Spleen (tissue), 13 donors: Measurements from ENCODE around the gene IMPDH1. TPM values are rescaled to one million over a fixed set of nuclear protein-coding genes. Genes with fewer than 3 reads are reported as not detected.
"Not testable (repeated sequence)": the region's sequence is repeated elsewhere in the genome, so short reads cannot be mapped to it uniquely, and the experiment has no call there.

Experiments
- DNase-seq: peaks from one replicate; pipeline ENCODE4 v3.0.0-alpha.2; 2020
- H3K27ac ChIP-seq, 8 donors: fragments of 200-600 bp; sonication (generic) in 7 of 8; 1 replicate in 4 of 8; 2 replicates in 4 of 8; pipeline versions ENCODE4 v1.5.0 to v1.8.0; 2016 to 2021; ENCODE audit warnings: inconsistent platforms in 4 of 8, mild to moderate bottlenecking in 4 of 8, moderate library complexity in 1 of 8
- H3K27me3 ChIP-seq, 7 donors: fragments of 200-600 bp; sonication (generic) in 6 of 7; replicated peaks in 1 of 7; 1 replicate in 4 of 7; 2 replicates in 3 of 7; pipeline versions ENCODE4 v1.5.0 to v1.8.0; 2016 to 2021; ENCODE audit warnings: inconsistent platforms in 3 of 7, mild to moderate bottlenecking in 1 of 7
- H3K36me3 ChIP-seq, 6 donors: fragments of 200-600 bp; sonication (generic) in 5 of 6; 1 replicate in 4 of 6; 2 replicates in 2 of 6; pipeline versions ENCODE4 v1.5.0 to v1.8.0; 2016 to 2021; ENCODE audit warnings: inconsistent platforms in 2 of 6
- H3K4me1 ChIP-seq, 6 donors: fragments of 200-600 bp; sonication (generic) in 5 of 6; 1 replicate in 3 of 6; 2 replicates in 3 of 6; pipeline versions ENCODE4 v1.5.0 to v1.8.0; 2016 to 2021; ENCODE audit warnings: inconsistent platforms in 3 of 6
- H3K4me3 ChIP-seq, 8 donors: fragments of 200-600 bp; sonication (generic) in 7 of 8; 1 replicate in 4 of 8; 2 replicates in 4 of 8; pipeline versions ENCODE4 v1.5.0 to v1.8.0; 2016 to 2021; ENCODE audit warnings: inconsistent platforms in 4 of 8, mild to moderate bottlenecking in 4 of 8, moderate library complexity in 2 of 8
- H3K9me3 ChIP-seq, 8 donors: fragments of 200-600 bp; sonication (generic) in 7 of 8; 1 replicate in 4 of 8; 2 replicates in 4 of 8; pipeline versions ENCODE4 v1.5.0 to v1.8.0; 2016 to 2021; ENCODE audit warnings: inconsistent platforms in 4 of 8
- POLR2A ChIP-seq, 3 donors: fragments of 450-650 bp; IDR thresholded peaks; one replicate each; pipeline ENCODE4 v1.5.1; 2017; ENCODE audit warnings: antibody characterized with exemption in 3 of 3, mild to moderate bottlenecking in 1 of 3
- POLR2AphosphoS5 ChIP-seq, 3 donors: sonication (generic); formaldehyde crosslinking; IDR thresholded peaks; one replicate each; pipeline ENCODE4 v1.5.1; 2017; ENCODE audit warnings: antibody characterized with exemption in 3 of 3
- WGBS, 5 donors: extraction: QIAGEN DNeasy Blood & Tissue Kit in 3 of 5; methylation state at CpG; one replicate each; pipeline versions ENCODE4 v1.1.5 to v1.1.7; 2013 to 2018; 5-methylcytosine and 5-hydroxymethylcytosine counted together
- intact Hi-C: fragments of 100-400 bp; cut with DNase I; formaldehyde crosslinking; loops from one replicate; pipeline ENCODE4 v1.15.0; 2023; ENCODE audit warnings: low total_unique reads
- long read RNA-seq, 2 donors: transcript quantifications; one replicate each; lab custom pipeline, GENCODE V29; 2026
- polyA plus RNA-seq, 3 donors: library from polyadenylated mRNA; stranded (reverse); fragments of 200-250 nt; gene quantifications; one replicate each; pipeline ENCODE4 v1.2.1, GENCODE V29; 2013
- total RNA-seq, 7 donors: library from RNA; depleted of rRNA in 3 of 7; stranded (reverse); fragments of >200 nt in 3 of 7; fragmentation: NEBNext Ultra II Directional in 4 of 7; extraction: Animal tissue kit (Norgen Biotek cat#: 25700) in 4 of 7; gene quantifications; one replicate each; pipeline versions ENCODE4 v1.1.0 to v1.2.1, GENCODE V29; 2016 to 2021
- TF ChIP-seq, protein P1 (sequence below), 11 experiments: fragments of 200-600 bp in 7 of 11; fragments of 450-650 bp in 4 of 11; sonication (generic) in 4 of 11; IDR thresholded peaks in 8 of 11; conservative IDR thresholded peaks in 3 of 11; 1 replicate in 7 of 11; 2 replicates in 4 of 11; pipeline versions ENCODE4 v1.4.0 to v1.8.0; 2016 to 2021; ENCODE audit warnings: antibody characterized with exemption in 11 of 11, inconsistent platforms in 4 of 11, mild to moderate bottlenecking in 1 of 11
- donor health status: healthy with polysubstance abuse.
- donor health status: DM: no; HTN: no; CAD: no; lungs with moderate emphysema.
- donor health status: DM: no; HTN: no; CAD: no.
- donor health status: Bipolar disorder and iron deficiency.
- donor health status: healthy.
- donor health status: DM: no; HTN: no; CAD: no.
- donor health status: DM: yes; HTN: yes; CAD: no.

Gene IMPDH1
- 100 to 1,000 TPM in 3 of 7 donors, 10 to 100 TPM in 4; 75.8 to 120 (median 89.0) TPM for total RNA-seq
- 10 to 100 TPM; 29.9 to 52.1 (median 35.9) TPM for polyA plus RNA-seq
- long read RNA-seq, donor 1, partial matches to known transcripts: 0 of 3 reads
- long read RNA-seq, donor 1, other reads (novel, unspliced or antisense): 0 of 3 reads
- long read RNA-seq, donor 2, partial matches to known transcripts: 0 of 1 reads
- long read RNA-seq, donor 2, other reads (novel, unspliced or antisense): 0 of 1 reads

GRCh38 chr7:128409596-128410450 lies at the start of gene IMPDH1:
Gene IMPDH1 (minus strand): TSS chr7:128409982. CDS start chr7:128409901, 81 bp downstream.
- H3K27me3 ChIP-seq: peaks cover 0 to 5% (median 0%) of the 10 kb centered on the region in 7 donors
- intact Hi-C loops: no loop called here
- WGBS, 5 donors: 0 to 1% (median 0%) methylated on average over 32 to 87 of the region's 87 CpGs
- peak; percentile 99 for DNase-seq
- TF ChIP-seq, protein P1, sequence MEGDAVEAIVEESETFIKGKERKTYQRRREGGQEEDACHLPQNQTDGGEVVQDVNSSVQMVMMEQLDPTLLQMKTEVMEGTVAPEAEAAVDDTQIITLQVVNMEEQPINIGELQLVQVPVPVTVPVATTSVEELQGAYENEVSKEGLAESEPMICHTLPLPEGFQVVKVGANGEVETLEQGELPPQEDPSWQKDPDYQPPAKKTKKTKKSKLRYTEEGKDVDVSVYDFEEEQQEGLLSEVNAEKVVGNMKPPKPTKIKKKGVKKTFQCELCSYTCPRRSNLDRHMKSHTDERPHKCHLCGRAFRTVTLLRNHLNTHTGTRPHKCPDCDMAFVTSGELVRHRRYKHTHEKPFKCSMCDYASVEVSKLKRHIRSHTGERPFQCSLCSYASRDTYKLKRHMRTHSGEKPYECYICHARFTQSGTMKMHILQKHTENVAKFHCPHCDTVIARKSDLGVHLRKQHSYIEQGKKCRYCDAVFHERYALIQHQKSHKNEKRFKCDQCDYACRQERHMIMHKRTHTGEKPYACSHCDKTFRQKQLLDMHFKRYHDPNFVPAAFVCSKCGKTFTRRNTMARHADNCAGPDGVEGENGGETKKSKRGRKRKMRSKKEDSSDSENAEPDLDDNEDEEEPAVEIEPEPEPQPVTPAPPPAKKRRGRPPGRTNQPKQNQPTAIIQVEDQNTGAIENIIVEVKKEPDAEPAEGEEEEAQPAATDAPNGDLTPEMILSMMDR (IDR thresholded peaks at IDR 0.05 in 8 of 11, conservative IDR thresholded peaks at IDR 0.05 in 3 of 11): peak in 2 of 11 experiments; percentile 16 to 45
- TF ChIP-seq POLR2AphosphoS5 (IDR thresholded peaks at IDR 0.05) (peak; percentile 84 to 89 (median 85)), POLR2A (IDR thresholded peaks at IDR 0.05) (peak in 2 of 3 donors; percentile 51 to 59)
- H3K4me1 ChIP-seq: peaks cover 23 to 59% (median 48%) of the 10 kb centered on the region in 6 donors
- peak within 1 kb of the TSS; percentile 76 to 96 (median 92) for H3K27ac ChIP-seq
- H3K36me3 ChIP-seq: no peaks in the 10 kb centered on the region
- peak within 1 kb of the TSS; percentile 62 to 93 (median 79) for H3K4me3 ChIP-seq
- no peaks in the 10 kb centered on the region for H3K9me3 ChIP-seq

DNA sequence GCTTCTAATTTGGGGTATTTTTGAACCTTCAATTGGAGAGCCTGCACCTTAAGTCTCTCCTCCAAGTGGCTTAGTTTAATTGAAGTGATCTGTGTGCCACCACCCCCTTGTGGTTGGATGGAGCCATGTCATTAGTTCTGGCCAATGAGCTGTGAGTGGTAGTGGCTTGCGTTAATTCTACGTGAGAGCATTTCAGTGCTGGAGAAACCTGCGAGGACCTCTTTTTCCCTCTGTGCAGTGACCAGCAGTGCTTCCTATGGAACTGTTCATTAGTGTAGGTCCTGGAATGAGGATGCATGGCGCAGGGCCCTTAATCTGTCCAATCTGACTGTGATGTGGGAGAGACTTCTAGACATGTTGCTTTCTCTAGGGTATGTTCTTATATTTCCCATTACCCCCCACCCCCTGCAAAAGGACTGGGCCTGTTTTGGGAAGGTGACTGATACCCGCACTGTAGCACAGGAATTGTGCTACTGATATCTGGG lies 49.7 kb upstream of the IMPDH1 start:
- no peaks in the 10 kb centered on the region for H3K9me3 ChIP-seq
- peaks cover 7 to 57% (median 39%) of the 10 kb centered on the region in 6 donors for H3K4me1 ChIP-seq
- 36 to 41% (median 39%) methylated on average over 5 of the region's 5 CpGs for WGBS, 5 donors
- H3K27me3 ChIP-seq: no peaks in the 10 kb centered on the region
- peaks cover 0 to 15% (median 0%) of the 10 kb centered on the region in 6 donors for H3K36me3 ChIP-seq
- TF ChIP-seq, protein P1 (IDR thresholded peaks at IDR 0.05 in 8 of 11, conservative IDR thresholded peaks at IDR 0.05 in 3 of 11): peak; percentile 64 to 88 (median 87)
- no peak for TF ChIP-seq POLR2AphosphoS5 (IDR thresholded peaks at IDR 0.05)
- intact Hi-C loops: no loop called here
- no peak overlapping the region for H3K4me3 ChIP-seq
- DNase-seq: no peak
- peak overlapping the region in 2 of 8 donors; percentile 21 to 25 for H3K27ac ChIP-seq

- peak overlapping the region in 5 of 8 donors; percentile 3 to 36 (median 25) for H3K27ac ChIP-seq
- peaks cover 7 to 60% (median 42%) of the 10 kb centered on the region in 6 donors for H3K4me1 ChIP-seq
- H3K36me3 ChIP-seq: peaks cover 0 to 15% (median 0%) of the 10 kb centered on the region in 6 donors
- TF ChIP-seq POLR2AphosphoS5 (IDR thresholded peaks at IDR 0.05): no peak
- no peak for TF ChIP-seq POLR2A (IDR thresholded peaks at IDR 0.05)
- TF ChIP-seq, protein P1 (IDR thresholded peaks at IDR 0.05 in 8 of 11, conservative IDR thresholded peaks at IDR 0.05 in 3 of 11): no peak
- no peaks in the 10 kb centered on the region for H3K27me3 ChIP-seq
- no peaks in the 10 kb centered on the region for H3K9me3 ChIP-seq
- intact Hi-C loops: no loop called here
- DNase-seq: no peak
- H3K4me3 ChIP-seq: no peak overlapping the region
- WGBS, 5 donors: 42 to 64% (median 50%) methylated on average over 3 of the region's 3 CpGs
These were observed 49.2 kb upstream of the IMPDH1 start for GRCh38 chr7:128458956-128459355.

- H3K9me3 ChIP-seq, H3K36me3 ChIP-seq, intact Hi-C loops, H3K27ac ChIP-seq, H3K27me3 ChIP-seq, H3K4me3 ChIP-seq, DNase-seq: not testable (repeated sequence)
- peaks cover 7 to 68% (median 44%) of the 10 kb centered on the region in 6 donors for H3K4me1 ChIP-seq
- 96 to 99% (median 97%) methylated on average over 6 of the region's 6 CpGs for WGBS, 5 donors
These were observed 47.6 kb upstream of the IMPDH1 start for GRCh38 chr7:128457385-128457784.
